H1 (cell line): ENCODE measurements around the gene IL1RAP. TPM values are rescaled to one million over a fixed set of nuclear protein-coding genes. Genes with fewer than 3 reads are reported as not detected.

ENCODE experiments used
- CTCF ChIA-PET: fragments of 300-600 bp; sonication (Branson Sonifier 250); formaldehyde crosslinking; loops from one replicate; lab custom pipeline; 2021; ENCODE audit not compliant: partially characterized antibody; lab: Charles Lee
- POLR2A ChIA-PET: fragments of 300-600 bp; sonication (Branson Sonifier 250); formaldehyde crosslinking; loops from one replicate; lab custom pipeline; 2021; ENCODE audit warnings: inconsistent platforms; ENCODE audit not compliant: partially characterized antibody; lab: Charles Lee
- DNase-seq, 2 experiments: peaks; one replicate each; pipeline versions ENCODE4 v3.0.0 to v3.0.0-alpha.2; 2010 to 2022; ENCODE audit warnings: low spot score in 2 of 2, low read depth in 1 of 2, mixed read lengths in 1 of 2
- FAIRE-seq: peaks from 2 replicates; lab custom pipeline; 2011; peaks lifted over from hg19 to GRCh38; lab: Jason Lieb, UNC
- H2AFZ ChIP-seq: 2 replicates; pipeline ENCODE4 v1.8.1; 2012; ENCODE audit warnings: low read length, inconsistent platforms
- H2AK5ac ChIP-seq: 2 replicates; pipeline ENCODE4 v1.6.1; 2013; ENCODE audit warnings: low read depth, low read length
- H2BK120ac ChIP-seq: replicated peaks from 2 replicates; pipeline ENCODE3; 2013; ENCODE audit warnings: low read depth, low read length, inconsistent platforms
- H2BK12ac ChIP-seq: 2 replicates; pipeline ENCODE4 v1.6.1; 2013; ENCODE audit warnings: low read depth, low read length
- H2BK15ac ChIP-seq: 2 replicates; pipeline ENCODE4 v1.6.1; 2013; ENCODE audit warnings: low read length
- H2BK20ac ChIP-seq: 2 replicates; pipeline ENCODE4 v1.6.1; 2013; ENCODE audit warnings: low read length
- H2BK5ac ChIP-seq: 2 replicates; pipeline ENCODE4 v1.6.1; 2013; ENCODE audit warnings: low read depth, low read length
- H3K14ac ChIP-seq: 2 replicates; pipeline ENCODE4 v1.6.1; 2013; ENCODE audit warnings: inconsistent platforms; ENCODE audit not compliant: insufficient read length
- H3K18ac ChIP-seq: 2 replicates; pipeline ENCODE4 v1.6.1; 2013; ENCODE audit warnings: low read length; ENCODE audit errors: extremely low read depth
- H3K23ac ChIP-seq: 2 replicates; pipeline ENCODE4 v1.6.1; 2013; ENCODE audit warnings: inconsistent platforms; ENCODE audit not compliant: insufficient read length
- H3K23me2 ChIP-seq: 2 replicates; pipeline ENCODE4 v1.6.1; 2013; ENCODE audit warnings: low read depth, low read length
- H3K27ac ChIP-seq: 2 replicates; pipeline ENCODE4 v1.6.1; 2011; ENCODE audit warnings: low read depth, low read length, inconsistent platforms
- H3K27me3 ChIP-seq, 4 experiments: replicated peaks in 1 of 4; 1 replicate in 1 of 4; 2 replicates in 3 of 4; pipeline versions ENCODE4 v1.6.1 to v1.8.1; 2011 to 2013; ENCODE audit warnings: low read length in 3 of 4, mild to moderate bottlenecking in 3 of 4, inconsistent platforms in 2 of 4, mixed read lengths in 2 of 4, moderate library complexity in 1 of 4; ENCODE audit not compliant: control insufficient read depth in 3 of 4, insufficient read depth in 3 of 4; ENCODE audit errors: extremely low read depth in 1 of 4
- H3K36me3 ChIP-seq, 4 experiments: 2 replicates each; pipeline versions ENCODE4 v1.6.1 to v1.8.1; 2011 to 2013; ENCODE audit warnings: mild to moderate bottlenecking in 4 of 4, low read length in 3 of 4, moderate library complexity in 2 of 4, control low read depth in 1 of 4, inconsistent platforms in 1 of 4; ENCODE audit not compliant: insufficient read depth in 4 of 4, control insufficient read depth in 2 of 4
- H3K4ac ChIP-seq: replicated peaks from 2 replicates; pipeline ENCODE3; 2013; ENCODE audit warnings: low read length, low read depth, mixed read lengths, inconsistent platforms; ENCODE audit not compliant: insufficient read length
- H3K4me1 ChIP-seq, 4 experiments: replicated peaks in 1 of 4; 1 replicate in 1 of 4; 2 replicates in 3 of 4; pipeline versions ENCODE4 v1.6.1 to v1.8.1; 2011 to 2013; ENCODE audit warnings: low read length in 3 of 4, inconsistent platforms in 2 of 4, mixed read lengths in 1 of 4; ENCODE audit not compliant: insufficient read depth in 4 of 4, control insufficient read depth in 3 of 4
- H3K4me2 ChIP-seq, 2 experiments: 2 replicates each; pipeline versions ENCODE4 v1.6.1 to v1.8.1; 2011 to 2013; ENCODE audit warnings: low read depth in 2 of 2, low read length in 2 of 2, control low read depth in 1 of 2, inconsistent platforms in 1 of 2, mild to moderate bottlenecking in 1 of 2; ENCODE audit not compliant: insufficient read depth in 1 of 2
- H3K4me3 ChIP-seq, 4 experiments: fragments of 200-600, 300-600 bp in 1 of 4; sonication (generic), shearing (Covaris generic), sonication (Bioruptor Twin) in 1 of 4; 2 replicates each; pipeline versions ENCODE4 v1.5.1 to v1.8.1; 2011 to 2016; ENCODE audit warnings: low read length in 4 of 4, low read depth in 3 of 4, control low read depth in 2 of 4, inconsistent platforms in 2 of 4, mild to moderate bottlenecking in 2 of 4, mixed read lengths in 1 of 4, moderate library complexity in 1 of 4; ENCODE audit not compliant: insufficient read depth in 2 of 4; ENCODE audit errors: extremely low read depth in 1 of 4
- H3K56ac ChIP-seq: replicated peaks from 2 replicates; pipeline ENCODE3; 2013; ENCODE audit warnings: low read depth, mild to moderate bottlenecking, mixed read lengths, low read length, inconsistent platforms; ENCODE audit not compliant: insufficient read length
- H3K79me1 ChIP-seq: 2 replicates; pipeline ENCODE4 v1.6.1; 2013; ENCODE audit warnings: low read depth, low read length, control low read depth
- H3K79me2 ChIP-seq, 2 experiments: 2 replicates each; pipeline versions ENCODE4 v1.6.1 to v1.8.1; 2012 to 2013; ENCODE audit warnings: low read length in 2 of 2, mild to moderate bottlenecking in 2 of 2, inconsistent platforms in 1 of 2; ENCODE audit not compliant: insufficient read depth in 2 of 2, control insufficient read depth in 1 of 2
- H3K9ac ChIP-seq, 4 experiments: replicated peaks in 1 of 4; 1 replicate in 1 of 4; 2 replicates in 3 of 4; pipeline versions ENCODE4 v1.6.1 to v1.8.1; 2011 to 2013; ENCODE audit warnings: low read depth in 3 of 4, low read length in 3 of 4, control low read depth in 2 of 4, mild to moderate bottlenecking in 2 of 4, moderate library complexity in 2 of 4, inconsistent platforms in 1 of 4; ENCODE audit errors: extremely low read depth in 1 of 4
- H3K9me3 ChIP-seq, 2 experiments: 2 replicates each; pipeline versions ENCODE4 v1.6.1 to v1.8.1; 2012 to 2013; ENCODE audit warnings: mild to moderate bottlenecking in 2 of 2, moderate library complexity in 2 of 2, control low read depth in 1 of 2, inconsistent platforms in 1 of 2, low read depth in 1 of 2, low read length in 1 of 2, mixed read lengths in 1 of 2; ENCODE audit not compliant: insufficient read depth in 2 of 2
- H4K20me1 ChIP-seq, 2 experiments: replicated peaks in 1 of 2; 2 replicates each; pipeline versions ENCODE3 to v1.8.1; 2011 to 2013; ENCODE audit warnings: inconsistent platforms in 2 of 2, low read length in 2 of 2, mild to moderate bottlenecking in 1 of 2; ENCODE audit not compliant: insufficient read depth in 2 of 2, control insufficient read depth in 1 of 2
- H4K5ac ChIP-seq: 2 replicates; pipeline ENCODE4 v1.6.1; 2013; ENCODE audit warnings: low read length, low read depth, mixed read lengths, inconsistent platforms; ENCODE audit not compliant: insufficient read length
- H4K8ac ChIP-seq: 2 replicates; pipeline ENCODE4 v1.8.0; 2013; ENCODE audit warnings: mild to moderate bottlenecking, moderate library complexity, low read length, inconsistent platforms; ENCODE audit not compliant: insufficient read depth; ENCODE audit errors: extremely low read depth
- H4K91ac ChIP-seq: replicated peaks from 2 replicates; pipeline ENCODE3; 2013; ENCODE audit warnings: low read length, mixed read lengths, inconsistent platforms; ENCODE audit not compliant: insufficient read length
- EZH2 ChIP-seq: fragments of 200-600 bp; sonication (generic); IDR thresholded peaks from 2 replicates; pipeline ENCODE4 v1.7.1; 2012; ENCODE audit warnings: low read depth, mild to moderate bottlenecking, moderate library complexity, low read length, inconsistent platforms; ENCODE audit not compliant: severe bottlenecking
- JUN ChIP-seq: IDR thresholded peaks from 2 replicates; pipeline ENCODE4 v1.6.1; 2011; ENCODE audit warnings: low read depth, mild to moderate bottlenecking, improper control_type of control experiment, low read length
- SRF ChIP-seq: IDR thresholded peaks from 2 replicates; pipeline ENCODE4 v1.6.1; 2011; ENCODE audit warnings: mild to moderate bottlenecking, low read depth, low read length, moderate library complexity
- TAF7 ChIP-seq: optimal IDR thresholded peaks from 2 replicates; pipeline ENCODE3; 2011; ENCODE audit warnings: low read depth, mild to moderate bottlenecking, inconsistent platforms, low read length, moderate library complexity, borderline replicate concordance
- TCF12 ChIP-seq: IDR thresholded peaks from 2 replicates; pipeline ENCODE4 v1.6.1; 2011; ENCODE audit warnings: low read depth, mild to moderate bottlenecking, low read length
- TEAD4 ChIP-seq: IDR thresholded peaks from 2 replicates; pipeline ENCODE4 v1.6.1; 2012; ENCODE audit warnings: low read depth, low read length, inconsistent platforms, mixed read lengths
- ZNF274 ChIP-seq: IDR thresholded peaks from 2 replicates; pipeline ENCODE4 v1.7.0; 2012; ENCODE audit warnings: low read length, borderline replicate concordance; ENCODE audit errors: extremely low read depth
- WGBS, 2 experiments: shearing (Covaris generic) in 1 of 2; methylation state at CpG; one replicate each; pipeline versions ENCODE4 v1.1.6 to v1.1.7; 2013 to 2015; ENCODE audit warnings: low lambda C conversion rate in 2 of 2, mixed read lengths in 2 of 2, inconsistent platforms in 1 of 2, low coverage in 1 of 2, missing lambda C conversion rate in 1 of 2; ENCODE audit not compliant: insufficient replicate concordance in 2 of 2, insufficient coverage in 1 of 2, insufficient read length in 1 of 2; ENCODE audit errors: extremely low coverage in 1 of 2, missing lambda C conversion rate in 1 of 2; 5-methylcytosine and 5-hydroxymethylcytosine counted together
- polyA plus RNA-seq, 7 experiments: library from polyadenylated mRNA; depleted of rRNA in 3 of 7; stranded (reverse) in 5 of 7; unstranded in 2 of 7; fragments of >200 nt in 5 of 7; fragments of 200-250 nt in 2 of 7; gene quantifications; 1 replicate in 5 of 7; 2 replicates in 1 of 7; 4 replicates in 1 of 7; pipeline versions ENCODE4 v1.2.1 to v1.2.3, GENCODE V29; 2011 to 2013; ENCODE audit warnings: missing spikeins in 2 of 7, mixed read lengths in 2 of 7
- total RNA-seq: library from RNA; stranded (reverse); fragmentation: NEBNext Ultra II Directional; extraction: Animal tissue kit (Norgen Biotek cat#: 25700); gene quantifications from 2 replicates; pipeline ENCODE4 v1.2.1, GENCODE V29; 2021

The IL1RAP gene
- total and polyA plus RNA-seq, 2 of the 8 experiments (the other 6 are each of a cell fraction or from before 2014, with no cell fraction given) = 2.4 to 3.9 TPM

GRCh38 chr3:190615060-190615384 is 101.1 kb downstream of the IL1RAP start:
- no peaks in the 10 kb centered on the region for H3K4me1 ChIP-seq
- H3K18ac ChIP-seq = no peak overlapping the region
- no peak overlapping the region for H2BK5ac ChIP-seq
- no peak overlapping the region for H3K4me2 ChIP-seq
- no peaks in the 10 kb centered on the region for H3K23me2 ChIP-seq
- no peaks in the 10 kb centered on the region for H3K9me3 ChIP-seq
- no peak overlapping the region for H4K91ac ChIP-seq
- POLR2A ChIA-PET = no interaction called here
- WGBS, 2 experiments = 75% methylated on average over 1 of the region's 1 CpG; no CpG with 5 or more reads in 1 of the 2 experiments
- H2AK5ac ChIP-seq = no peak overlapping the region
- no peak overlapping the region for H2AFZ ChIP-seq
- FAIRE-seq = no peak
- H3K27ac ChIP-seq = no peak overlapping the region
- H3K9ac ChIP-seq = no peak overlapping the region
- H4K20me1 ChIP-seq = no peaks in the 10 kb centered on the region
- no peak overlapping the region for H3K56ac ChIP-seq
- no peak overlapping the region for H3K23ac ChIP-seq
- H3K4me3 ChIP-seq = no peak overlapping the region
- no peak overlapping the region for H2BK15ac ChIP-seq
- H4K8ac ChIP-seq = no peak overlapping the region
- H3K27me3 ChIP-seq = no peaks in the 10 kb centered on the region
- CTCF ChIA-PET = interaction anchor here (0.6 to 1.4 kb wide), 2 partner anchors 82 to 162 kb away, joined by 3 to 5 read pairs; no protein-coding TSS in a partner anchor
- H3K79me2 ChIP-seq = no peaks in the 10 kb centered on the region
- no peaks in the 10 kb centered on the region for H3K36me3 ChIP-seq
- H2BK20ac ChIP-seq = no peak overlapping the region
- H3K79me1 ChIP-seq = no peaks in the 10 kb centered on the region
- no peak for DNase-seq
- no peak overlapping the region for H3K14ac ChIP-seq
- H2BK12ac ChIP-seq = no peak overlapping the region
- no peak overlapping the region for H2BK120ac ChIP-seq
- no peak for TF ChIP-seq TEAD4
- TF ChIP-seq SRF = no peak
- no peak for TF ChIP-seq ZNF274
- no peak for TF ChIP-seq TAF7
- no peak for TF ChIP-seq EZH2
- no peak for TF ChIP-seq JUN
- TF ChIP-seq TCF12 = no peak
- H4K5ac ChIP-seq = no peak overlapping the region
- H3K4ac ChIP-seq = no peak overlapping the region
